A549 (cell line): ENCODE results near the gene ADAM8.

Experiments used
- EHMT2 ChIP-seq: fragments of 200-600 bp; sonication (generic); IDR thresholded peaks from 2 replicates; pipeline ENCODE4 v1.6.1; 2016; ENCODE audit warnings: antibody characterized with exemption, low read depth, mild to moderate bottlenecking, moderate library complexity
- EP300 ChIP-seq, 2 experiments: fragments of >200 bp; sonication (Bioruptor Twin); formaldehyde crosslinking; IDR thresholded peaks; 2 replicates in 1 of 2; 3 replicates in 1 of 2; pipeline ENCODE4 v1.6.1; 2016 to 2017
- GATA3 ChIP-seq: IDR thresholded peaks from 2 replicates; pipeline ENCODE4 v1.6.1; 2012; ENCODE audit warnings: borderline replicate concordance
- MAX ChIP-seq: IDR thresholded peaks from 2 replicates; pipeline ENCODE4 v1.6.1; 2012
- PHF8 ChIP-seq: fragments of 200-600 bp; sonication (generic); IDR thresholded peaks from 2 replicates; pipeline ENCODE4 v1.6.1; 2016; ENCODE audit warnings: low read depth, mild to moderate bottlenecking, antibody characterized with exemption, moderate library complexity, borderline replicate concordance
- POLR2A ChIP-seq: IDR thresholded peaks from 2 replicates; pipeline ENCODE4 v1.6.1; 2012; ENCODE audit warnings: mild to moderate bottlenecking, low read length
- RFX5 ChIP-seq: fragments of 450-650 bp; IDR thresholded peaks from 2 replicates; pipeline ENCODE4 v1.7.1; 2014; ENCODE audit warnings: antibody characterized with exemption, mild to moderate bottlenecking, moderate library complexity
- ZFP36 ChIP-seq: fragments of 450-650 bp; IDR thresholded peaks from 2 replicates; pipeline ENCODE4 v1.6.1; 2014; ENCODE audit warnings: borderline replicate concordance; ENCODE audit not compliant: partially characterized antibody

GRCh38 chr10:133249094-133249780 is 27.4 kb downstream of the ADAM8 start:
- TF ChIP-seq MAX (no peak), POLR2A (no peak), ZFP36 (no peak), RFX5 (no peak), EP300 (IDR thresholded peaks at IDR 0.05) (no peak), GATA3 (no peak), EHMT2 (no peak), PHF8 (no peak)
